22Rv1 (cell line): ENCODE results near the gene RRP8.

Experiments used
- CTCF ChIP-seq: fragments of 450-650 bp; IDR thresholded peaks from 2 replicates; pipeline ENCODE4 v1.5.1; 2017; ENCODE audit warnings: mild to moderate bottlenecking
- ZFX ChIP-seq: fragments of 450-650 bp; IDR thresholded peaks from 2 replicates; pipeline ENCODE4 v1.6.1; 2017; ENCODE audit warnings: antibody characterized with exemption, borderline replicate concordance

GRCh38 chr11:6640985-6641701 is 37.7 kb upstream of the RRP8 start:
- no peak for TF ChIP-seq CTCF
- TF ChIP-seq ZFX, result no peak
